Hematopoietic multipotent progenitor cell treated with erythropoietin and hydrocortisone succinate and interleukin-3 and kit ligand, for 17 days (in vitro differentiated cells): ENCODE measurements around the gene VSNL1.

Source experiments
- DNase-seq: peaks from one replicate; pipeline ENCODE4 v3.0.0-alpha.2; 2015; ENCODE audit warnings: low spot score

VSNL1 gene

DNA sequence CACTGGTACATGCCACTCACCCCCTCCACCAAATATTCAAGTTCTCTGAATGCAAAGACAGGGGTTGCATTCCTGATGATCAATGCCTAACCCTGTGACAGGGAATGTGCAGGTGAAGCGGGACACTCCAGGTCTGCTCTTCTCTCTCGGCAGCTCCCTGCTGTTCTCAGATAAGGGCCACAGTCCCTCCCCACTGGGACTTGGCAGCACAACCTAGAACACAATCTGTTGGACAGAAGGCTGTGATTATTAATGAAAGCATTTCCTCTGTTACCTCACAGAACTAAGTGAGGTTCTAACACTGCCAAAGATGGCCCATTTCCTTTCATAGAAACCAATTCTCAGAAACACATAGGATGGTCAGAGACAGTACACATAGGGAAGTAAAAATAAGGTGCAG is 42.7 kb downstream of the VSNL1 start:
- DNase-seq = no peak

DNA sequence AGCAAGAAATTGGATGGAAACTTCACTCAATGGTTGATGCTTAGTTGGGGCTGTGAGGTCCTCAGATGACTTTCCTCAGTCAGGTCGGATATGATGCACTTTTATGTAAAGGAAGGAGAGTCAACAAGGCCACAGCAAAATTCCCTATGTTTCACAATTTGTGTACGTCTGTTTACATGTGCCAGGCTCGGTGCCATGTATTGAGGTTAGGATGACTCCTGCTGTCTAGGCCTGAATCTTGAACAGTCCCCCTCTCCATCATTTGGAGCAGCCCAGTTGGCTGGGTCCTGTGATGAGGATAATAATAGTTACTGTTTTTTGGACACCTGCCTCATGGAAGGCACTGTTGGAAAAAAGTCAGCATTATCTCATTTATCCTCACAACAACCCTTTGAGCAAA is 43.1 kb downstream of the VSNL1 start:
- no peak for DNase-seq

DNA sequence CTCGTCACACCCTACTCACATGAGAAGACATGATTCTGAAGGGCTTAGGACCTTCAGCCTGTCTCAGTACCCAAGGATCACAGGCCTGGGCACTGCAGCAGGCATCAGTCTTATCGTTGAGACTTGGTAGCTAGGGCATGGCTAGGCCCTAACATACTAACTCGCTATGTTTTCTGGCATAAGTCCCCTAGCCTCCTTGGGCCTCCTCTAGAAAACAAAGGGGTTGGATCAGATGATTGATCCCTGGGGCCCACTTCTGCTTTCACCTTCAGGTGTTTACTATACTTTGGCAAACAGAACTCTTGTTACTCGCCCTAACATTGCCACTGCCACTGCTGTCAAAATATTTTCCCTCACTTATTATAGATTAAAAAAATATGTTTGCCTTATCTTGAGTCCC is 44.2 kb downstream of the VSNL1 start:
- no peak for DNase-seq

DNA sequence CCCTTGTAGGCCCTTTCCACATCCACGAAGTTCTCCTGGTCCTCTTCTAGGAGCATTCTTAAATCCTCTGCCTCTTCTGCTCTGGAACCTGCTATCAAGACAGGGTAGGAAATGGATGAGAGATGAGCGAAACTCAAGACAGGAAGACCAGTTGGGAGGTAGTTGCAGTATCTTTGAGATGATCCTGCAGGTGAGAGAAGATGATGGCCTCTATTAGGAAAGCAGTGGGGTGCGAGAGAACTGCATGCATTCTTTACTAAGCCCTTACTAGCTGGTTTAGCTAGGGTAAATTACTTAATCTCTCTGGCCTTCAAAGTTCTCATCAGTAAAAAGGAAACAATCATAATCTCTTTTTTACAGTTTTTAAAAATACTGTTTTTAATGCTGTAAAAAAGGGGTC is 47.0 kb downstream of the VSNL1 start:
- DNase-seq = no peak

DNA sequence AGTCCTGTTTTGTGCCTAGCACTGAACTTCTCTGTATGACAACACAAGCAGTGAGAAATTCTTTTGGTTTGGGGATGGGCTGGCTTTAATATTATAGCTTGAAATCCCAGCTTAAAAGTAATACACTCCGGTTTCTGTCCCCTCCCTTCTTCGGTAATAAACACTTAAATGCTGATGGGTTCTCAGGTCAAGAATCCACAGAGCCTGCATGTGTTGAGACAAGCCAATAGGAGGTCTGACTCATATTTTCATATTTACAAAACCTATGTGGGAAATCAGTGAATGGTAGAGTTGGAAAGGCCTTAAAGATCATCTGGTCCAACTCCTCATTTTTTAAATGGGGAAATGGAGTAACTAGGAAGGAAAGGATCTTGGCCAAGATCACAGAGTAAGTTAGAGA is 47.5 kb downstream of the VSNL1 start:
- DNase-seq = no peak

DNA sequence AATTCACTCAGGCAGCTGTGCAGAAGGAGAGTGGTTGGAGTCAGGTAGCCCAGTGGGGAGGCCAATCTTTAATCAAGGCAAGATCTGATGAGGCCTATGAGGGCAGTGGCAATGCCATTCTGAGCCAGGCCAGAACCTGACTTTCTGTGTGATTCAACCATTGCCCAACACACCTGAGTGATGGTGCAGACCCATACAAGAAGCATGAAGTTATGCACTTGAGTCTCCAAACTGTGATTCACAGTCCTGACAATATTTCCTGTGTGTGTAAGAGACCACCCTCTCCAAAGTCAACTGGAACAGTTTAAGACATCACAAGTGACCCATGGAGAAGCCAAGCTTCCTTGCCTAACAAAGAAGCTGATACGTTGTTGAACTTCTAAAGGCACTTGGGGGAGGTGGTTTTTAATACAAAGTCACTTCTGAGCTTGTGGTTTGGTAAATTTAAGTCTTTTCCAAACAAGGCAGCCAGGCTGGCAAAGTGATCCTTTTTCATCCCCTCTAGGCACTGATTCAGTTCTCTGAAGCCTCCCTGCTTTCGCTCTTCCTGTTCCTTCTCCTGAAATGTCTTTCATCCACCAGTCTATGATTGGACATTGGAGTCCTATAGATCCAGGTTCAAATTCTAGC is 49.0 kb downstream of the VSNL1 start:
- no peak for DNase-seq

DNA sequence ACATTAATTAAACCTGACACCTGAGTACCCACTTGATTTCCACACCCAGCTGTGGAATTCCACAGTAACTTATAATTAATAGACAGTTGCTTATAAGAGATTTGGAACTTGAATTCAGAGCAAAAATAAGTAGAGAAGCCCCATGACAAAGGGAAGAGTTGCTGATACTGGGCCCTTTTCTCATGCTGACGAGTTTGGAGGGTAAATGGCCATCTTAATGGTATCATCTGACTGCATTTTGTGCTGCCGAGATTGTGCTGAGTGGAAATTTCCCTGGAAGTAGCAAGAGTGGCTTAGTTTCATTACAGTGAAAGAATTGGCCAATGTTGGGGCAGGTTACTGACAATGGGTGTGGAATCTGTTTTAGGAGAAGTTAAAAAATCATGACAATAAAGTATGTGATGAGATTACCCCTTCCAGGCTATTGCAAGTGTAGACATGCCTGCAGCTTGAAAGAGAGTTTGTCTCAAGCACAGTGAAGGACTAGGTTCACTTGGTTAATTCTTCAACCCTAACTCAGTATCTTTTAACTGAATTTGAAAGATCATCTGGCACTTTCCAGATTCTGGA is 49.9 kb downstream of the VSNL1 start:
- DNase-seq = no peak

DNA sequence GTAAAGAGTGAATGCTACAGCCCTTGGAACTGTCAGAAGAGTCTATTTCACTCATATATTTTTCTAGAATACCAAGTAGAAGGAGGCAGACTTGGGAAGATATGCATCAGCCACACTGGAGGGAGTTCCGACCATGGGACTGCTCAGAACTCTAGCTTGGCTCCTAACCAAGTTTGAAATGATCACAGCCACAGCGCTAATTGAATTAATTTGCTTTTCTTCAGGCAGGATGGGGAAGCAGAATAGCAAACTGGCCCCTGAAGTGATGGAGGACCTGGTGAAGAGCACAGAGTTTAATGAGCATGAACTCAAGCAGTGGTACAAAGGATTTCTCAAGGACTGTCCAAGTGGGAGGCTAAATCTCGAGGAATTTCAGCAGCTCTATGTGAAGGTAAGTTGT is 51.4 kb downstream of the VSNL1 start:
- DNase-seq = no peak

DNA sequence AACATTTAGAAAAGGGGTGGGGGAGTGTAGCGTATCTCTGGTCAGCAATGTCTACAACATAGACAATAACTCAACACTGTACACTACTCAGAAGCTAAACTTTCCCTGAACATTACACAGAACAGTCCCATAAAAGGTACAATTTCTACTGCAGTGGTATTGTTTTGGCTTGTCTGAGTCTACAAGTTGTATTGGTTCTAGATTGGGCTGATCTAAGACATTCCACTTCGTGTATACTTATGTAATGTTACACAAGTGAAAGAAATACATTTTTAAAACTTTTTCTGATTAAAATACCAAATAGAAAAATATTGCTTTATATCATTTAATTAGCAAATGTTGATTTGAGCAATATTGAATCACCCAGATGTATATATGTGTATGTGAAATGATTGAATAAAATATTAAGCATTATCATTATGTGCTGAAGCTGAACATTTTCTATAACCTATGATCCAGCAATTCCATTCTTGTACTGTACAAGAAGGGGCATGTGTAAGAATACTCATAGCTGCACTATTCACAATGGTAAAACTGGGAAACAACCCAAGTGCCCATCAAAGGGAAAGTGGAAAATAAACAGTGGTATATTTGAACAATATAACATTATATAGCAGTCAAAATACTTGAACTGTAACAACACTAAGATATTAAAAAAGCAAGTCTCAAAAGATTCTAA is 52.4 kb downstream of the VSNL1 start:
- DNase-seq = no peak

DNA sequence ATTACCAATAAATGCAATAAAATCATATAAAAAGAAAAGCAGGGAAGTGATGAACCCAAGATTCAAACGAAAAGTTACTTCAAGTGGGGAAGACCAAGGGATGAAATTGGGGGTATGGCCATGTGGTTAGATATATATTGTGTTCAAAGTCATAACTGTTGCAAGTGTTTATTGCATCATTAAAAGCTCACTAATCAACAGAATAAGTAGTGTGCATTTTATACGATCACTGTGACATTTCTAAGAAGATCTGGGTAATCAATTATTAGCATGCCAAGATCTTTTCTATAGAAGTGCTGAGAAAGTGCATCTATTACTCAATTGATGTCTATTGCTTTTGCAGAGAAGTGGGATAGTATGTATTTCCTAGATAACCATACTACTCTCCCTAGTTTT is 52.9 kb downstream of the VSNL1 start:
- no peak for DNase-seq

DNA sequence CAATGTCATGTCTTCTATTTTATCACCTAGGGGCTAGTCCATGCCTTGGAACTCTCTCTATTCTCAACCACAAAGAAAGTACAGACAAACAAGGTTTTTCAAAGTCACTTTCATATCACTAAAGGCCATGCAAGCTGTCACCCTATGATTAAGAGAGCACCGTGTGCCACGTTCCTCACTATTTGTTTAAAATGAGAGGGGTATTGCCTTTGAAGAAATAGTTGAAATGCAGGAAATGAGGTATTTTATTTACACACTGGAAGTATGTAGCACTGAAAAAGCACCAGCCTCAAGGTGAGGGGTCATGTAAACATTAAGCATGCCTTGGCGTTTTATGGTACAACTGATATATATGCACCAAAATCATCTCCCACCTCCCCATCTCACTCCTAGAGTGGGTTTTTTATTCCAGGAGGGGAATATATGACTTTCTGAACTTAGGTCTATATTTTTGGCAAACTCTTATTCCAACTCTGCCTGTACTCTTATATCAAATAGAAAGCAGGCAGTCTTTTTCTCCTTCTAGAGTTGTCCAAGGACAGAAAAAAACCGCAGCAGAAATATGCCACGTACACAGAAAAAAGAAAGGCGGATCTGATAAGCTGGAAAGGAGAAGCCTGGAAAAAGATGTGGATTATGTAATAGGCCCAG is 53.5 kb downstream of the VSNL1 start:
- DNase-seq = no peak

DNA sequence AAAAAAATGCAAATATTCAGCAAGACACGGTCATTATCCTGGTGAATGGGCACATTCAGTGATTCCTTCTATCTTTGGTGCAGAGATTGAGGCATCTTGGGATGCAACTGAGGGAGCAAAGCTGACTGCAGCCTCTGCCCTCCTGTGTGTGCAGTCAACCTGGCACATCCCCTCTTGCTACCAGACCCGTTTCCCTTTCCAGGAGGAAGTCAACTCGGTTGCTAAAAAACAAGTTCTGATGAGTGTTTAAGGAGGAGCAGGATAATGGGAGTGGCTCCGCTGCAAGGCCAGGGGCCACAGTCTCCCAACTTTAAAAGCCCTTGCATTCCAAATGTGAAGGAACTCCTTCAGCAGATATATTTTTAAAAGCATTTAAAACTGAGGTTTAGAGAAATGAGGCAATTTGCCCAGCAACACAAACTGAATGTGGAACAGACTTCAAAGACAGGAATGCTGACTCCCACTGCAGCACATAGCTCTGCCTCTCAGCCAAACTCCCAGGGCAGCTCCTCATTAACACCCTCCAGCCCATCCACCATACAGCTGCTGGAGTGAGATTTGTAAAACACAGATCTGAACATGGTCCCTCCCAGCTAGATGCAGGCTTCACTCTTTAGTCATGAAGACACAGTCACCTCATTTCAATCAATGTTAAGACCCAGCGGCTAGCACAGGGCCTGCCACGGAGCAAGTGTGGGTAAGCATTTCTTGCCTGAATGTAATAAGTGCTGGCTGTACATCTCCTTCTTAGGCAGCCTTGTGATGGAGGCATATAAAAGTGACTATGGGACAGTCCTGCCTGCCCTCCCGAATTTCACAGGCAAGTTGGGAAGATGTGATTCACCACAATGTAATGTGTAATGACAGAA is 54.3 kb downstream of the VSNL1 start:
- no peak for DNase-seq

DNA sequence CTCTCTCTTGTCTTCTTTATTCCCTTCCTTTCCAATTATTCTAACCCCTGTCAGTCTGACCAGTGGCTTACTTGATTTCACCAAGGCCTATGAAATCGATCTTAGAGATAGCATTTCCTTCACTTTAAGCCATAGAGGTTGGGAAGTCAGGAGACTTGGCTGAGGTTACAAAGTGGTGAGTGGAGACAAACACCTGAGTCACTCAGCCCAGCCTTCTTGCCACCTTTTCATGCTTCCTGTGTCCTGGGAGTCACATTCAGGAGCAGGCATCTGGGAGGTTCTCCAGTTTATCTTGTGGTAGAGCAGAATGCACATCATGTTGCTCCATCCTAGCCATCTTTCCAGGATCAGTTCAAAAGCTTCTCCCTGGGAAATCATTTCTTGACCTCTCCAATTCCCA is 59.1 kb downstream of the VSNL1 start:
- DNase-seq = no peak

DNA sequence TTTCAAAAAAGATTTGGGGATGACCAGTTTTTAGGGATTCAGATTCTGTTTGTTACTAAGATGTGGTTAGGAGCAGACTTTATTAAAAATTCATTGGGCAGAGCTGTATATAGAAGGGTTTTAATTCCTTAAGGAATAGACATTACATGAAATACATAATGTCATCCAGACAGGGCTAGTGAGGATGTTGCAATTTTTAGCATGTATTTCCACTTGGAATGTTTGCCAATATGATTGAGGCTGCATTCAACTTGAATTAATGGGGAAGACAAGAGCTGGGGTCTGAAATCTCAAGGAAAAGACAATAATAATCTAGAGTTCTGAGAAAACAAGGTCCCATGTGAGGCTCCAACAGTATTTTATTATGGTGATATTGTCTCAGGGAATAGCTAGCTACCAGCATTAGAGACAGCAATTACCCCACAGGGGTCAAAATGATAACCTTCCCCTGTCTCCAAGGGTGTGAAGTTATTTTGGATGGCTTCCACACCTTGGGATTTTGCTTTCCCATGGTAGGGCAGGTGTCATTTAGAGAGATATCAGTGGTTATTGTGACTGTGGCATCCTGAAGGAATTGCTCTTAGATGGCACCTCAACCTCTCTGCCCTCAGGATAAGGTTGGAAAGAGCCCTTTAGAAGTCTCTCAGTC is 60.2 kb downstream of the VSNL1 start:
- no peak for DNase-seq

DNA sequence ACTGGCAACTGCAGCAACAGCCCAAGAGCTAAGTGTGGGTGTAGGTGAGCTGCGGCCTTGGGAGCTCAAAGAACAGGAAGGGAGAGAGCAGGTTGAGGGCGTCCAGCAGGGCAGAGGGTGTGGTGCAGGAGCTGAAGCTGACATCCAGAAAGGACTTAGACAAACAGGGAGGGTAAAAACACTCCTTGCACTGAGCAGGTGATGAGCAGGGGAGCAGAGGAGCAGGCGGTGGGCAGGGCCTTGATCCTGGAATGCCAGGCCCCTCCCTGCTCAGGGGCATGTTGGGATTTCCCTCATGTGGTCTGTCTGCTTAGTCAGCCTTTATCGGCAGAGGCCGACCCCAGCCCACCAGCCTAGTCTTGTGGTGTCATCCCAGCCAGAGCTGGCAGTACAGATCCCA is 63.6 kb downstream of the VSNL1 start:
- DNase-seq = no peak

DNA sequence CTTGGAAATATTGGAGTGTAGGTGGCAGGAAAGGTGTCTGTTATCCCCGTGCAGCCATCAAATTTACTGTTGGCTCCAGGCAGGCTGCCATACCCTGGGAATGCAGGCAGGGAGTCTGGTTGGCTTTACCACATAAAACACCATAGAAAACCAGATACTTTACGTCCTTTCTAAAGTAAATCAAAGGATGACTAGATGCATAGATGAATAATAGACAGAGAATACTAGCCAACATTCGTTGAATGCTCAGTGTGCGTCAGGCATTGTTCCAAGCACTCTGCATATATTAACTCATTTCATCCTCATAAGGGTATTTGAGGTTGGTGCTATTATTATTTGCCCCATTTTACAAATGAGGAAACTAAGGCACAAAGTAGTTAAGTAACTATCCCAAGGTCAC is 65.2 kb downstream of the VSNL1 start:
- DNase-seq = no peak

DNA sequence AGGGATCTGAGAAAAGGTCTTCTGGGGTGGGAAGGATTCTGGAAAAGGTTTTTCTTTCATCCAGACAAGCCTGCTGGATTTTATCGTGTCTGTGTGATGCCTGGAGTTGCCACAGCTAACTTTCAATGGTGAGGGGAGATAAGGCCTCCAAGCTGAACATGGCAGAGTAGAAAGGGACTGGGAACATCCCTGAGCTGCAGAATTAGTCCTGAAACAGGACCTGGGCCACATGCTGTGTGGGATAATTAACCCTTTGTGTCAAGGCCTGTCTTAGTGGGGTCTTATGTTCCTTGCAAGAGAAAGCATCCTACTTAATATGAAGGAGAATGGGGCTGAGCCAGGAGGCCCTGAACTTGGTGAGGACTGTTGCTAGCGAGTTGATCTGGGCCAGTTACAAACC is 66.4 kb downstream of the VSNL1 start:
- no peak for DNase-seq

DNA sequence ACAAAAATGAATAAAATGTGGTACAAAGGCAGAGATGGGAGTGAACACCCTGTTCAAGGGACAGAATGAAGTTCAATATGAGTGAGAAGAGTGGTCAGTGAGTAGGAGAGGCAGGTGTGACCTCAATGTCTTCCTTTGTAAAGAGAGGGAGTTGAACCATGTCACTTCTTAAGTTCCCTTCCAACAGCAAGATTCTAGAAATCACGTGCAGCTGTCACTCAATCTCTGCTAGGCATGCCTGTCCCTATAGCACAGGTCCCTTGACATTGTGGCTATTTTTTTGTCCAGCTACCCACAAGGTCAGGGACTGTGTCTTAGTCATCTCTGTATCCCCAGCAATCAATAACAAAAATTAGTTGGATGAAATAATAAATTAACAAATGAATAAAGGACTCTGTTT is 66.9 kb downstream of the VSNL1 start:
- no peak for DNase-seq

DNA sequence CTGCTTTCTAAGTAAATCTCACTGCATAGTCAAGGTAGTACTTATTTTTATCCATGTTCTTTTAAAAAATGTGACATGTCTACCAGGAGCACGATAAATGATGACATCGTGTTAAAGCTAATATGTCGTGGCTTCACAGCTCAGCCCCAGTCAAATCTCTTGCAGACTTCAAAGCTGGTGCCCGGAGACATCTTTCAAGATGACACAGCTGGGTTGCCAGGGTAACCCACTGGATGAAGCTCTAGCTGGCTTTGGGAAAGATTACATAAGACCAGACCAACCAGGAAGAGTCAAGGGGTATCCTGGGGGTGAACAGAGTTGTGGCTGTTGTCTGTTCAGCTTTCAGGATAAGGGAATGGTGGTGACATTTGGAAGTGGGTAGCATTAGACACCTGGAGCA is 67.8 kb downstream of the VSNL1 start:
- no peak for DNase-seq

DNA sequence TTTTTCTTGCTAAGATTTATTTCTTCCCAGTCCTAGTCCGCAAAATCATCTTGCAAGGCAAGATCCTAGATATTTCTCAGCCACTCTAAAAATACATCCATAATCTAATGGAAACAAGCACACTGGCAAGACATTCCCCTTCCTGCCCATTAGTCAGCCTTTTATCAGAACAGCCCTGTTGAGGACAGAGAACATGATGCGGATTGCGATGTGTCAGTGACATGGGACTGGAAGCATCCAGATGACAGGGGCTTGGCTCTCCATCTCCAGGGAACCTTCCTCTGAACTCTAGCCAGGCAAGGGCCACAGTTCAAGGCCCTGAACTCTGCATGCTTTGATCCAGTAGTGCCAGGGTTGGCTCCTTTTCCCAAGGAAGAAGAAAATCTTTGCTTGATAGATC is 70.0 kb downstream of the VSNL1 start:
- DNase-seq = no peak

DNA sequence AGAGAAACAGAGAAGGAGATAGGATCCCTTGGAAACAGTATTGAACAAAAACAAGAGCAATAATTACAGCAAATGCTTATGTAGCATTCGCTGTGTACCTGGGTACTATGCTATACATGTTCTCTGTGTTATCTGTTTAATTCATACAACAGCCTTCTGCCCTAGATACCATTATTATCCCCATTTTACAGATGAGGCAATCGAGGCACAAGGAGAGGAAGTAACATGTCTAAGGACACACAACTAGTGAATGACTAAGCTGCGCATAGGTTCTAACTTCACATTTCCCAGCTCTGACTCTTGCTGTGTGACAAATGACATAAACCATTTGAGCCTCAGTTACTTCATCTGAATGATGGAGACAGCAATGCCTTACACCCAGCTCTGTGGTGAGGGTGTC is 70.5 kb downstream of the VSNL1 start:
- no peak for DNase-seq
